HepG2 (cell line): Measurements from ENCODE around the gene PCDHA13. TPM values are rescaled to one million over a fixed set of nuclear protein-coding genes. Genes with fewer than 3 reads are reported as not detected.

Experiments used
- ATAC-seq: fragments of 200-7000 bp; cut with Tn5 transposase; 3 replicates; pipeline ENCODE4 v1.9.1; 2020; ENCODE audit warnings: mild to moderate bottlenecking, moderate library complexity
- BruUV-seq: library from RNA; stranded (reverse); fragments of 400-500 nt; replicated peaks from 2 replicates; lab custom pipeline; 2021; lab: Mats Ljungman, UMichigan
- CTCF ChIA-PET: fragments of 300-600 bp; formaldehyde crosslinking; extraction: SDS; loops from one replicate; lab custom pipeline; 2021; ENCODE audit warnings: low total read pairs, inconsistent platforms, low intra/inter-chr PET ratio; lab: Yijun Ruan, JAX
- POLR2A ChIA-PET: fragments of 350-600 bp; sonication (Branson Sonifier 250); formaldehyde crosslinking; loops from one replicate; lab custom pipeline; 2020; ENCODE audit warnings: antibody characterized with exemption, inconsistent platforms; lab: Yijun Ruan, JAX
- DNase-seq: peaks from one replicate; pipeline ENCODE4 v3.0.0-alpha.2; 2015; ENCODE audit warnings: low spot score
- FAIRE-seq: peaks from 3 replicates; lab custom pipeline; 2011; peaks lifted over from hg19 to GRCh38; lab: Jason Lieb, UNC
- H2AFZ ChIP-seq: one replicate; pipeline ENCODE4 v1.6.1; 2011; ENCODE audit warnings: low read length, inconsistent platforms
- H3K27ac ChIP-seq: fragments of 300-600 bp; 3 replicates; pipeline ENCODE4 v1.8.0; 2011; ENCODE audit warnings: mixed run types, mild to moderate bottlenecking, mixed read lengths, low read length, inconsistent platforms; ENCODE audit not compliant: insufficient read depth; ENCODE audit errors: extremely low read length
- H3K27me3 ChIP-seq, 2 experiments: fragments of 200-600 bp in 1 of 2; 2 replicates in 1 of 2; 3 replicates in 1 of 2; pipeline versions ENCODE4 v1.6.0 to v1.8.0; 2011; ENCODE audit warnings: low read length in 2 of 2, mild to moderate bottlenecking in 2 of 2, moderate library complexity in 2 of 2, inconsistent platforms in 1 of 2; ENCODE audit not compliant: insufficient read depth in 2 of 2, control insufficient read depth in 1 of 2
- H3K36me3 ChIP-seq, 2 experiments: fragments of 200-600 bp in 1 of 2; replicated peaks in 1 of 2; 2 replicates in 1 of 2; 3 replicates in 1 of 2; pipeline versions ENCODE4 v1.5.1 to v1.8.0; 2011; ENCODE audit warnings: low read length in 2 of 2, inconsistent platforms in 1 of 2; ENCODE audit not compliant: insufficient read depth in 2 of 2, control insufficient read depth in 1 of 2
- H3K4me1 ChIP-seq: 2 replicates; pipeline ENCODE4 v1.5.1; 2012; ENCODE audit warnings: low read length, inconsistent platforms; ENCODE audit not compliant: insufficient read depth
- H3K4me2 ChIP-seq: 2 replicates; pipeline ENCODE4 v1.6.0; 2011; ENCODE audit warnings: low read depth, low read length, inconsistent platforms
- H3K4me3 ChIP-seq, 3 experiments: fragments of 200-600 bp in 1 of 3; sonication (generic), shearing (Covaris generic) in 1 of 3; replicated peaks in 1 of 3; 2 replicates each; pipeline ENCODE4 v1.5.1; 2011 to 2016; ENCODE audit warnings: low read length in 3 of 3, inconsistent platforms in 2 of 3, low read depth in 2 of 3, mild to moderate bottlenecking in 2 of 3, control low read depth in 1 of 3, mixed read lengths in 1 of 3; ENCODE audit not compliant: insufficient read depth in 1 of 3
- H3K79me2 ChIP-seq: one replicate; pipeline ENCODE4 v1.6.1; 2011; ENCODE audit warnings: low read length, inconsistent platforms; ENCODE audit not compliant: insufficient read depth
- H3K9ac ChIP-seq: 2 replicates; pipeline ENCODE4 v1.6.0; 2011; ENCODE audit warnings: mild to moderate bottlenecking, low read depth, low read length, inconsistent platforms; ENCODE audit not compliant: insufficient read depth
- H3K9me3 ChIP-seq: 2 replicates; pipeline ENCODE4 v1.5.1; 2012; ENCODE audit warnings: mild to moderate bottlenecking, low read length
- H4K20me1 ChIP-seq: 2 replicates; pipeline ENCODE4 v1.6.0; 2011; ENCODE audit warnings: inconsistent platforms, mild to moderate bottlenecking, low read length, moderate library complexity; ENCODE audit not compliant: insufficient read depth
- ATF7-NPFF ChIP-seq: sonication (generic); formaldehyde crosslinking; IDR thresholded peaks from 2 replicates; pipeline ENCODE4 v1.8.1; 2023; ENCODE audit warnings: mild to moderate bottlenecking, low read depth, missing genetic modification reagents, moderate library complexity
- IKZF4 ChIP-seq: sonication (generic); formaldehyde crosslinking; IDR thresholded peaks from 2 replicates; pipeline ENCODE4 v1.5.1; 2020; ENCODE audit warnings: borderline replicate concordance, mild to moderate bottlenecking, low read depth, missing genetic modification reagents; ENCODE audit errors: not compliant biosample characterization
- KLF15 ChIP-seq: sonication (generic); formaldehyde crosslinking; IDR thresholded peaks from 2 replicates; pipeline ENCODE4 v1.8.1; 2023; ENCODE audit warnings: borderline replicate concordance, mild to moderate bottlenecking, inconsistent platforms, missing genetic modification reagents, mixed read lengths
- MLLT10 ChIP-seq: sonication (generic); formaldehyde crosslinking; IDR thresholded peaks from 2 replicates; pipeline ENCODE4 v1.4.0; 2020; ENCODE audit warnings: missing genetic modification reagents
- PHF5A ChIP-seq: IDR thresholded peaks from one replicate; pipeline ENCODE4 v1.6.1; 2018; ENCODE audit warnings: low read depth, missing genetic modification reagents; ENCODE audit not compliant: unreplicated experiment
- PRPF4 ChIP-seq: fragments of 200-400 bp; formaldehyde crosslinking; IDR thresholded peaks from 2 replicates; pipeline ENCODE4 v1.6.1; 2016; ENCODE audit warnings: low read length, low read depth; ENCODE audit not compliant: poor library complexity, severe bottlenecking
- ZBTB42 ChIP-seq: sonication (generic); formaldehyde crosslinking; IDR thresholded peaks from 2 replicates; pipeline ENCODE4 v1.5.0; 2020; ENCODE audit warnings: mild to moderate bottlenecking, missing genetic modification reagents
- ZNF264 ChIP-seq: sonication (generic); formaldehyde crosslinking; IDR thresholded peaks from 2 replicates; pipeline ENCODE4 v1.4.0; 2020; ENCODE audit warnings: missing genetic modification reagents
- ZNF543 ChIP-seq: sonication (generic); formaldehyde crosslinking; IDR thresholded peaks from 2 replicates; pipeline ENCODE4 v1.4.0; 2020; ENCODE audit warnings: mild to moderate bottlenecking, missing genetic modification reagents
- ZNF589 ChIP-seq: sonication (generic); formaldehyde crosslinking; conservative IDR thresholded peaks from 2 replicates; pipeline ENCODE4 v1.8.0; 2022; ENCODE audit warnings: mild to moderate bottlenecking, moderate library complexity, missing genetic modification reagents
- ZNF660 ChIP-seq: sonication (generic); formaldehyde crosslinking; IDR thresholded peaks from 2 replicates; pipeline ENCODE4 v1.5.1; 2020; ENCODE audit warnings: mild to moderate bottlenecking, low read depth, missing genetic modification reagents, borderline replicate concordance
- ZNF724P ChIP-seq: sonication (generic); formaldehyde crosslinking; IDR thresholded peaks from 2 replicates; pipeline ENCODE4 v1.8.0; 2022; ENCODE audit warnings: missing genetic modification reagents, borderline replicate concordance
- ZSCAN30 ChIP-seq: sonication (generic); formaldehyde crosslinking; IDR thresholded peaks from 2 replicates; pipeline ENCODE4 v1.5.0; 2020; ENCODE audit warnings: mild to moderate bottlenecking, missing genetic modification reagents
- WGBS: methylation state at CpG from one replicate; pipeline ENCODE4 v1.1.6; 2017; ENCODE audit warnings: low lambda C conversion rate; 5-methylcytosine and 5-hydroxymethylcytosine counted together
- in situ Hi-C: cut with HindIII; loops from 2 replicates; pipeline ENCODE4 v1.10.0; 2017; ENCODE audit warnings: low pct_unique_long_range_greater_than_20kb; ENCODE audit not compliant: extremely low pct_ligation_motif_present
- intact Hi-C: fragments of 100-400 bp; cut with micrococcal nuclease; formaldehyde crosslinking; loops from one replicate; pipeline ENCODE4 v1.10.0; 2022; ENCODE audit not compliant: unreplicated experiment
- polyA plus RNA-seq, 8 experiments: library from polyadenylated mRNA; depleted of rRNA in 3 of 8; stranded (reverse) in 7 of 8; unstranded in 1 of 8; fragments of >200 nt; fragmentation: Illumina TruSeq in 4 of 8; extraction: Trizol in 4 of 8; gene quantifications; 2 replicates each; pipeline versions ENCODE4 v1.2.1 to v1.2.3, GENCODE V29; 2011 to 2016; ENCODE audit warnings: low read depth in 4 of 8, missing spikeins in 1 of 8, mixed read lengths in 1 of 8; ENCODE audit not compliant: insufficient read depth in 1 of 8
- total RNA-seq, 5 experiments: library from RNA; depleted of rRNA; stranded (reverse); fragments of >200 nt; fragmentation: Illumina TruSeq; extraction: Trizol; gene quantifications; 2 replicates each; pipeline ENCODE4 v1.2.3, GENCODE V29; 2016; ENCODE audit warnings: low read depth in 1 of 5

PCDHA13 gene
- total and polyA plus RNA-seq, 2 of the 13 experiments (the other 11 are each of a cell fraction or from before 2014, with no cell fraction given) = 0.03 to 0.04 TPM

DNA sequence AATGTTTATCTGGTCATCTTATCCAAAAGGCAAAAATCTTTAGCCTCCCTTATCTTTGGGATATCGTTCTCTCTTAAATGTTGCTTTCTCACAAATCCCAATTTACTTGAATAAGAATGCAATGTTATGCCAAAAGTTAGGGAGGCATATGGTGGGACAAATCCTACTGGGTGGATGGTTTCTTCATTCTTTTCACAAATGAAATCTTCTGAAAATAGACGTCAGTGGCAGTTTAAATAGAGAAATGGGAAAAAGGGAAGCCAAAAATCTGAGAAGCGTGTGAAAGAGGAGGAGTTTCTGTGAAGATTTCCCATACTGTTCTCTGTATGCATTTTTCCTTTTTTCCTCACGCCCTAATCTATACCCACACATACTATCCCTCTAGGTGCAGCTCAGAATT is 41.7 kb downstream of the PCDHA13 start:
- peaks cover 2 to 11% of the 10 kb centered on the region in 2 experiments; a peak in 3 of 5 replicates for H3K27me3 ChIP-seq
- no peak for ATAC-seq
- no peak overlapping the region for H3K4me3 ChIP-seq
- no peak overlapping the region for H2AFZ ChIP-seq
- no peak for DNase-seq
- H3K9ac ChIP-seq = no peak overlapping the region
- no peak for TF ChIP-seq KLF15
- no peak for TF ChIP-seq ZSCAN30
- no peak for TF ChIP-seq ZNF724P (CRISPR knock-in tag)
- TF ChIP-seq MLLT10 (CRISPR knock-in tag) = no peak
- no peak for TF ChIP-seq ZNF543 (CRISPR knock-in tag)
- no peak for TF ChIP-seq ZNF589
- TF ChIP-seq IKZF4 = no peak
- no peak for TF ChIP-seq PRPF4
- TF ChIP-seq ATF7-NPFF (CRISPR knock-in tag) = no peak
- no peak for TF ChIP-seq ZNF660
- no peak for TF ChIP-seq PHF5A (CRISPR knock-in tag)
- no peak for TF ChIP-seq ZBTB42 (CRISPR knock-in tag)
- no peak for TF ChIP-seq ZNF264
- TF ChIP-seq, all 625 proteins: peak for 0
- ChIA-PET CTCF (no interaction called here), POLR2A (no interaction called here)
- BruUV-seq = no TSS peak
- Histone ChIP-seq H3K79me2 (no peaks in the 10 kb centered on the region), H3K9me3 (no peaks in the 10 kb centered on the region), H3K4me1 (no peaks in the 10 kb centered on the region), H3K4me2 (no peak overlapping the region), H3K36me3 (no peaks in the 10 kb centered on the region), H3K27ac (no peak overlapping the region), H4K20me1 (no peaks in the 10 kb centered on the region)
- FAIRE-seq = no peak
- intact Hi-C loops = no loop called here
- in situ Hi-C loops = no loop called here
- 2% methylated on average over 4 of the region's 4 CpGs for WGBS
